Fibroblast of lung (primary cell): ENCODE results near the gene ARMC2. TPM values are rescaled to one million over a fixed set of nuclear protein-coding genes. Genes with fewer than 3 reads are reported as not detected.

Source experiments
- DNase-seq, 2 donors: peaks; one replicate each; pipeline versions ENCODE4 v3.0.0 to v3.0.0-alpha.2; 2010; ENCODE audit warnings: low read depth in 2 of 2
- H2AFZ ChIP-seq: 2 replicates; pipeline ENCODE4 v1.5.1; 2012; ENCODE audit warnings: low read length, control low read depth, inconsistent platforms
- H3K27ac ChIP-seq: 2 replicates; pipeline ENCODE4 v1.5.1; 2011; ENCODE audit warnings: low read length, control low read depth; ENCODE audit not compliant: insufficient read depth
- H3K27me3 ChIP-seq: 2 replicates; pipeline ENCODE4 v1.5.1; 2011; ENCODE audit warnings: mild to moderate bottlenecking, low read length; ENCODE audit not compliant: control insufficient read depth, insufficient read depth
- H3K36me3 ChIP-seq: 2 replicates; pipeline ENCODE4 v1.5.1; 2011; ENCODE audit warnings: low read length; ENCODE audit not compliant: control insufficient read depth, insufficient read depth
- H3K4me1 ChIP-seq: 2 replicates; pipeline ENCODE4 v1.5.1; 2011; ENCODE audit warnings: low read length; ENCODE audit not compliant: control insufficient read depth, insufficient read depth; ENCODE audit errors: extremely low read depth
- H3K4me2 ChIP-seq: 2 replicates; pipeline ENCODE4 v1.5.1; 2011; ENCODE audit warnings: low read length, control low read depth; ENCODE audit not compliant: insufficient read depth; ENCODE audit errors: extremely low read depth
- H3K4me3 ChIP-seq, 4 experiments: fragments of 200-600 bp in 1 of 4; sonication (generic) in 1 of 4; replicated peaks in 1 of 4; 2 replicates each; pipeline ENCODE4 v1.5.1; 2011 to 2016; ENCODE audit warnings: low read length in 4 of 4, low read depth in 3 of 4, mild to moderate bottlenecking in 3 of 4, control low read depth in 2 of 4, inconsistent platforms in 1 of 4, mixed read lengths in 1 of 4; ENCODE audit not compliant: insufficient read depth in 1 of 4; ENCODE audit errors: control extremely low read depth in 1 of 4
- H3K79me2 ChIP-seq: 2 replicates; pipeline ENCODE4 v1.5.1; 2012; ENCODE audit warnings: mild to moderate bottlenecking, low read length, inconsistent platforms; ENCODE audit not compliant: control insufficient read depth, insufficient read depth
- H3K9ac ChIP-seq: 2 replicates; pipeline ENCODE4 v1.5.1; 2011; ENCODE audit warnings: mild to moderate bottlenecking, low read length, control low read depth; ENCODE audit not compliant: insufficient read depth
- H3K9me3 ChIP-seq: 2 replicates; pipeline ENCODE4 v1.5.1; 2012; ENCODE audit warnings: low read depth, low read length; ENCODE audit not compliant: control insufficient read depth, insufficient read depth
- H4K20me1 ChIP-seq: 2 replicates; pipeline ENCODE4 v1.5.1; 2011; ENCODE audit warnings: low read length; ENCODE audit not compliant: control insufficient read depth, insufficient read depth; ENCODE audit errors: extremely low read depth
- EZH2 ChIP-seq: IDR thresholded peaks from 2 replicates; pipeline ENCODE4 v1.5.1; 2012; ENCODE audit warnings: low read length, control low read depth, mild to moderate bottlenecking; ENCODE audit errors: missing control alignments
- polyA plus RNA-seq, 2 donors: library from polyadenylated mRNA; depleted of rRNA in 1 of 2; stranded (reverse) in 1 of 2; unstranded in 1 of 2; fragments of >200 nt; gene quantifications; 2 replicates each; pipeline ENCODE4 v1.2.1, GENCODE V29; 2011 to 2012; ENCODE audit warnings: missing spikeins in 1 of 2
- total RNA-seq: library from RNA; depleted of rRNA; stranded (reverse); fragments of >200 nt; gene quantifications from 2 replicates; pipeline ENCODE4 v1.2.1, GENCODE V29; 2014
- TF ChIP-seq, protein P1 (sequence below), 2 donors: IDR thresholded peaks in 1 of 2; conservative IDR thresholded peaks in 1 of 2; 1 replicate in 1 of 2; 2 replicates in 1 of 2; pipeline ENCODE4 v1.5.1; 2011 to 2012; ENCODE audit warnings: low read length in 2 of 2, control low read depth in 1 of 2, inconsistent platforms in 1 of 2, low read depth in 1 of 2, mild to moderate bottlenecking in 1 of 2

The ARMC2 gene
- total and polyA plus RNA-seq, 2 donors (not counting 1 experiment from before 2014, with no cell fraction given): 4.0 to 6.2 TPM

DNA sequence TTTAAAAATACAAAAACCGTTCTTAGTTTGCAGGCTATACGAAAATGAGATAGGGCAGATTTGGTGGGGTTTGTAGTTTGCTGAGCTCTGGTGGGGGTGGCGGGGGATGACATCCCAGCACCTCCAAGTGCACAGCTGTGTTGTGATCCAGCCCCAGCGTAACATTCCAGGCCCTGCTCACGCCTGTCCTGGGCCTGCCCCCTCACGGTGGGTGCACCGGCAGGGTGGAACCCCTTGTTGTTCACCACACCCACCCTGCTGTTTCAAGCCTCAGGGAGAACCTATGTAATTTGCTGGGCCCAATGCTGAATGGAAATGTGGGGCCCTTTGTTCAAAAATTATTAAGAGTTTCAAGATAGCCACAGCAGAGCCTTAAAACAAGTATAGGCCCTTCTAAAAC lies 25.0 kb downstream of the ARMC2 start:
- no peaks in the 10 kb centered on the region for H3K79me2 ChIP-seq
- H3K4me2 ChIP-seq: no peak overlapping the region
- H3K4me1 ChIP-seq: peaks cover 3% of the 10 kb centered on the region
- H3K9me3 ChIP-seq: no peaks in the 10 kb centered on the region
- TF ChIP-seq EZH2: no peak
- TF ChIP-seq, protein P1, sequence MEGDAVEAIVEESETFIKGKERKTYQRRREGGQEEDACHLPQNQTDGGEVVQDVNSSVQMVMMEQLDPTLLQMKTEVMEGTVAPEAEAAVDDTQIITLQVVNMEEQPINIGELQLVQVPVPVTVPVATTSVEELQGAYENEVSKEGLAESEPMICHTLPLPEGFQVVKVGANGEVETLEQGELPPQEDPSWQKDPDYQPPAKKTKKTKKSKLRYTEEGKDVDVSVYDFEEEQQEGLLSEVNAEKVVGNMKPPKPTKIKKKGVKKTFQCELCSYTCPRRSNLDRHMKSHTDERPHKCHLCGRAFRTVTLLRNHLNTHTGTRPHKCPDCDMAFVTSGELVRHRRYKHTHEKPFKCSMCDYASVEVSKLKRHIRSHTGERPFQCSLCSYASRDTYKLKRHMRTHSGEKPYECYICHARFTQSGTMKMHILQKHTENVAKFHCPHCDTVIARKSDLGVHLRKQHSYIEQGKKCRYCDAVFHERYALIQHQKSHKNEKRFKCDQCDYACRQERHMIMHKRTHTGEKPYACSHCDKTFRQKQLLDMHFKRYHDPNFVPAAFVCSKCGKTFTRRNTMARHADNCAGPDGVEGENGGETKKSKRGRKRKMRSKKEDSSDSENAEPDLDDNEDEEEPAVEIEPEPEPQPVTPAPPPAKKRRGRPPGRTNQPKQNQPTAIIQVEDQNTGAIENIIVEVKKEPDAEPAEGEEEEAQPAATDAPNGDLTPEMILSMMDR (conservative IDR thresholded peaks at IDR 0.05 in 1 of 2, IDR thresholded peaks at IDR 0.05 in 1 of 2; ENCODE audit: low read depth in 1 of 2, low read length in 2 of 2): no peak
- DNase-seq: no peak
- no peaks in the 10 kb centered on the region for H3K36me3 ChIP-seq
- H3K9ac ChIP-seq: no peak overlapping the region
- H4K20me1 ChIP-seq: no peaks in the 10 kb centered on the region
- H2AFZ ChIP-seq: no peak overlapping the region
- no peaks in the 10 kb centered on the region for H3K27me3 ChIP-seq
- no peak overlapping the region for H3K27ac ChIP-seq
- no peak overlapping the region for H3K4me3 ChIP-seq

DNA sequence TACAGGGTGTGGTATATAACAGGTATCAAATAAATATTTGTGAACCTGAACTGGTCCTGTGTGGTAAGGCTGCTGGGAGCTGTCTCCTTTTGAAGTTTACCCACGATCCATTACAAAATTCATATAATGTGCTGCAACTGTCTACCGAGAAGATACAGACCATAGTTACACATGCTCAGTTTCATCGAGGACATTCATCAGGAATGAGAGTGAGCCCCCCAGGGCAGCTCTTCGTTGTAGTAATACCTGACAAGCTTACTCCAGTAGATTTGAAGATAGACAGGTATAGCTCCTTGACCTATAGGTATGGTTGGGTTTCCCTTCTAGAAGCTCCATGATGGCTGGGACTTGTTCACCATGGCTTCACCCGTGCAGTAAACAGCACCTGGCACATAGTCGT lies 25.7 kb downstream of the ARMC2 start:
- Histone ChIP-seq H3K79me2 (no peaks in the 10 kb centered on the region), H3K9me3 (no peaks in the 10 kb centered on the region), H2AFZ (no peak overlapping the region), H3K36me3 (no peaks in the 10 kb centered on the region), H3K9ac (no peak overlapping the region), H3K4me2 (no peak overlapping the region), H3K4me1 (peaks cover 3% of the 10 kb centered on the region), H4K20me1 (no peaks in the 10 kb centered on the region), H3K27ac (no peak overlapping the region), H3K27me3 (no peaks in the 10 kb centered on the region), H3K4me3 (no peak overlapping the region)
- DNase-seq: no peak
- TF ChIP-seq, protein P1 (conservative IDR thresholded peaks at IDR 0.05 in 1 of 2, IDR thresholded peaks at IDR 0.05 in 1 of 2; ENCODE audit: low read depth in 1 of 2, low read length in 2 of 2): no peak
- no peak for TF ChIP-seq EZH2

DNA sequence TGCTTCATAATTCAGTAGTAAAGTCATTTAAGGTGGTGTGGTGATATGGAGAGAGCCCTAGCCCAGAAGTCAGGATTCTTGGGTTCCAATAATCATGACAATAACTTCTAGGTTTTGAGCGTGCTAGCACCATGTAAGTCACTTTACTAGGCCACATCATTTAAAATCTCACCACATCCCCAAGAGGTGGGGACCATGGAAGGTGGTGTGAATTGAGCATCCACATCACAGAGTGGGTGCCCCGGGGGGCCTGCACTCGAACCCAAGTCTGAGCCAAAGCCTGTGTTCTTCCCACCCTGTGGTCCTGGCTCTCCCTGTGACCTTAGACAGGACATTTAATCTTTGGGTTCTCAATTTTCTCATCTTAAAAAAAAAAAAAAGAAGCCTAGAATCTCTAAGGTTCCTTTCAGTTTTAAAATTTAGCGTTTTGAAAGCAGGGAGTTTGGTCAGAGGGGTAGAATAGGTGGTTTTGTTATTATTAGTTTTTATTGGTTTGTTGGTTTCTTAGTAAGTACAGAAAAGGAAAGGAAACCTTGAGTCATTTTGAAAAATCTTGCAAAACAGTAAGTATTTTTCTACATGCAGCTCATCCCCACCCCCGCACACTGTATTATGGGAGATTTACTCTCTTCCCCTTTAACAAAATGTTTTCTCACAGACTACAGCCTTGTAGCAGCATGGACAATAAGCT lies 26.4 kb downstream of the ARMC2 start:
- no peaks in the 10 kb centered on the region for H3K27me3 ChIP-seq
- peak; percentile 13 to 42 for DNase-seq
- H3K4me1 ChIP-seq: peaks cover 3% of the 10 kb centered on the region
- no peaks in the 10 kb centered on the region for H4K20me1 ChIP-seq
- H3K27ac ChIP-seq: no peak overlapping the region
- TF ChIP-seq EZH2: no peak
- TF ChIP-seq, protein P1 (conservative IDR thresholded peaks at IDR 0.05 in 1 of 2, IDR thresholded peaks at IDR 0.05 in 1 of 2; ENCODE audit: low read depth in 1 of 2, low read length in 2 of 2): no peak
- no peaks in the 10 kb centered on the region for H3K79me2 ChIP-seq
- no peak overlapping the region for H2AFZ ChIP-seq
- no peaks in the 10 kb centered on the region for H3K9me3 ChIP-seq
- H3K36me3 ChIP-seq: no peaks in the 10 kb centered on the region
- no peak overlapping the region for H3K9ac ChIP-seq
- no peak overlapping the region for H3K4me3 ChIP-seq
- no peak overlapping the region for H3K4me2 ChIP-seq
